OCI-M2 (cell line): ENCODE results near the gene BLOC1S3.

Source experiments
- DNase-seq: peaks from one replicate; lab custom pipeline; 2025; ENCODE audit not compliant: unreplicated experiment; lab: John Stamatoyannopoulos, UW

The BLOC1S3 gene

DNA sequence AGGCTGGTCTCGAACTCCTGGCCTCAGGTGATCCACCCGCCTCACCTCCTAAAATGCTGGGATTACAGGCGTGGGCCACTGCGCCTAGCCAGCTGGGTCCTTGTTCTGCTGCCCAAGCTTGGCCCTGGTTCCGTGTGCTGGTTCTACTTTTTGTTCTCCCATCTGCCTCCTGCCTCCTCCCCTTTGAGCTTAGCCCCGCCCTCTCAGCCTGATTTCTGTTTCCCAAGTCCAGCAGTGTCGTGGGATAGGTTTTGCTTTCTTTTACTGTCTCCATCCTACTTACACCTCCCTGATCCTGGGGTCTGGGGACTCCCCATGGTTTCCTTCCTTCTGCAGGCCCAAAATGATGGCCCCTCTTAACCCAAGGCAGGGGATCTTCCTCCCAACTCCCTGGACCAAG, 2.4 kb downstream of the BLOC1S3 start:
- DNase-seq, result no peak

DNA sequence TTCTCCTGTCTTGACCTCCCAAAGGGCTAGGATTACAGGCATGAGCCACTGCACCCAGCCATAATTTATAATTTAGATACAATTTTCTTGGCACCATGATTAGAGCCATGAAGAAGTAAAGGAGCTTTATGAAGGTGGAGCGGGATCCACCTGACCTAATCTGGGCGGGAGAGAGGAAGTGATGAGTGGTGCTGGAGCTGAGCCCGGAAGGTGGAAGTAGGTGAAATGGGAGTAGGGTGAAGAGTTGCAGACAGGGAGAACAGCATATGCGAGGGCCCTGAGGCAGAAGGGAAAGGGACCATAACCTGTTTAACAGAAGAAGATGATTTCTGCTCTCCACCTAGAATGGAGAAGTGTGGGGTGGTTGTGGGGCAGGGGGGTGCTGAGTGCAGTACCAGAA, 4.2 kb downstream of the BLOC1S3 start:
- no peak for DNase-seq

- DNase-seq, result no peak
These were observed 5.5 kb downstream of the BLOC1S3 start for GRCh38 chr19:45184115-45184514.

- DNase-seq, result no peak
These were observed 8.1 kb downstream of the BLOC1S3 start for GRCh38 chr19:45186509-45187334.

GRCh38 chr19:45187421-45188100, 9.0 kb downstream of the BLOC1S3 start:
- no peak for DNase-seq

GRCh38 chr19:45189971-45190370, 11.4 kb downstream of the BLOC1S3 start:
- no peak for DNase-seq

DNA sequence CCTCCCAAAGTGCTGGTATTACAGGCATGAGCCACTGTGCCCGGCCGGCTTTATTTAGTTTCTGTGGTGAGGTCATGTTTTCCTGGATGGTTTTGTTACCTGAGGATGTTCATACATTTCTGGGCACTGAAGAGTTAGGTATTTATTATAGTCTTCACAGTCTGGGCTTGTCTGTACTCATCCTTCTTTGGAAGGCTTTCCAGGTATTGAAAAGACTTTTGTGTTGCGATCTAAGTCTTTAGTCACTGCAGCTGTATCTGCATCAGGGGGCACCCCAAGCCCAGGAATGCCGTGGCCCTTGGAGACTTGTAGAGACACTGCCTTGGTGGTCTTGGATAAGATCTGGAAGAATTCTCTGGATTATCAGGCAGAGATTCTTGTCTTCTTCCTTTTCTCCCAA, 12.8 kb downstream of the BLOC1S3 start:
- no peak for DNase-seq

DNA sequence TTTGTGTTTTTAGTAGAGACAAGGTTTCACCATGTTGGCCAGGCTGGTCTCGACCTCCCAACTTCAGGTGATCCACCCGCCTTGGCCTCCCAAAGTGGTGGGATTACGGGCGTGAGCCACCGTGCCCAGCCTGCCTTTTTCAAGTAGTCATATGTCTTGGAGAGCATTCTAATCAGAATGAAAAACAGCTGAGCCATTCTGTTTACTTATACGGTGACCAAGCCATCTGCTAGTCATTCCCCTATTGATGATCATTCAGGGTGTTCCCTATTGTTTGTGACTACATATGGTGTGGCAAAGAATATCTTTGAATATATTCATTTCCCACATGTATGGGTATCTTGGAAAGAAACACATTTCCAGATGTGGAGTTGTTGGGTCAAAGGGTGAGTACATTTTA, 17.2 kb downstream of the BLOC1S3 start:
- DNase-seq, result no peak

DNA sequence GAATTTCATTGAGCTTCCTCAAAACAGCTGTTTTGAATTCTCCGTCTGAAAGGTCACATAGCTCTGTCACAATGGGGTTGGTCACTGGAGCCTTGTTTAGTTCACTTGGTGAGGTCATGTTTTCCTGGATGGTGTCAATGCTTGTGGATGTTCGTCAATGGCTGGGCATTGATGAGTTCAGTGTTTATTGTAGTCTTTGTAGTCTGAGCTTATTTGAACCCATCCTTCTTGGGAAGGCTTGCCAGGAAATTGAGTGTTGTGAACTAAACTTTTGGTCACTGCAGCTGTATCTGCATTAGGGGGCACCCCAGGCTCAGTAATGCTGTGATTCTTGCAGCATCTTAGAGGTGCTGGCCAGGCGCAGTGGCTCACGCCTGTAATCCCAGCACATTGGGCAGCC, 22.0 kb downstream of the BLOC1S3 start:
- no peak for DNase-seq

DNA sequence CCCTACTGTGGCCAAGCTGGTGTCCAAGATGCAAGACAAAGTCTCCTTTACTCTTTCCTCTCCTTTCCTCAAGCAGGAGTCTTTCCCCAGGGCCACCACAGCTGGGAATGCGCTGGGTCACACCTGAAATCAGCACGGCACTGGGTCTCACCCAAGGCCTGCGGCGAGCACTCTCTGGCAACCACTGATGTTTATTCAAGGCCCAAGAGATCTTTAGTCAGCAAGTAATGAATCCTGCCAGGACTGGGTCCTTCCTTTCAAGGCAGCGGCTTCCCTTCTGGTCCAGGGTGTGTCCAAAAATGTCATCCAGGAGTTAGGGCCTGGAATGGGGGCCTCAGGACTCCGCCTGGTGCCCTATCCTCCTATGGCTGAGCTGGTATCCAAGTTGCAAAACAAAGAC, 24.1 kb downstream of the BLOC1S3 start:
- DNase-seq, result no peak

DNA sequence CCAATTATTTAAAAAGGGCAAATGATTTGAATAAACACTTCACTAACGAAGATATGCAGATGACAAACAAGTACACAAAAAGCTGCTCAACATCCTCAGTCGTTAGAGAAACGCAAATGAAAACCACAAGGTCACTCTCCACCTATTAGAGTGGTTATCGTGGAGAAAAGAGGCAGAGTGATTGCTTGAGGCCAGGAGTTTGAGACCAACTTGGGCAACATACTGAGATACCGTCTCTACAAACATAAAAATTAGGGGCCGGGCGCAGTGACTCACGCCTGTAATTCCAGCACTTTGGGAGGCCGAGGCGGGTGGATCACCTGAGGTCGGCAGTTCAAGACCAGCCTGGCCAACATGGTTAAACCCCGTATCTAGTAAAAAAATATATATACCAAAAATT, 27.2 kb downstream of the BLOC1S3 start:
- no peak for DNase-seq

DNA sequence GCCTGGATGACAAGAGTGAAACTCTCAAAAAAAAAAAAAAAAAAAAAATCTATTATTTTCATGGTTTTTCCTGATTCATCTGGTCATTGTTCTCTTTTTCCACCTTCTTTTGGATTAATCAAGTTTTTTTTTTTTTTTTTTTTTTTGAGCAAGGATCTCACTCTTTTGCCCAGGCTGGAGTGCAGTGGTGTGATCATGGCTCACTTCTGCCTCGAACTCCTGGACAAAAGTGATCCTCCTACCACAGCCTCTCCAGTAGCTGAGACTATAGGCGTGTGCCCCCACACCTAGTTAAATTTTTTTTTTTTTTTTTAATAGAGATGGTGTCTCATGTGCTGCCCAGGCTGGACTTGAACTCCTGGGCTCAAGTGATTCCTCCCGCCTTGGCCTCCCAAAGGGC, 27.7 kb downstream of the BLOC1S3 start:
- no peak for DNase-seq

DNA sequence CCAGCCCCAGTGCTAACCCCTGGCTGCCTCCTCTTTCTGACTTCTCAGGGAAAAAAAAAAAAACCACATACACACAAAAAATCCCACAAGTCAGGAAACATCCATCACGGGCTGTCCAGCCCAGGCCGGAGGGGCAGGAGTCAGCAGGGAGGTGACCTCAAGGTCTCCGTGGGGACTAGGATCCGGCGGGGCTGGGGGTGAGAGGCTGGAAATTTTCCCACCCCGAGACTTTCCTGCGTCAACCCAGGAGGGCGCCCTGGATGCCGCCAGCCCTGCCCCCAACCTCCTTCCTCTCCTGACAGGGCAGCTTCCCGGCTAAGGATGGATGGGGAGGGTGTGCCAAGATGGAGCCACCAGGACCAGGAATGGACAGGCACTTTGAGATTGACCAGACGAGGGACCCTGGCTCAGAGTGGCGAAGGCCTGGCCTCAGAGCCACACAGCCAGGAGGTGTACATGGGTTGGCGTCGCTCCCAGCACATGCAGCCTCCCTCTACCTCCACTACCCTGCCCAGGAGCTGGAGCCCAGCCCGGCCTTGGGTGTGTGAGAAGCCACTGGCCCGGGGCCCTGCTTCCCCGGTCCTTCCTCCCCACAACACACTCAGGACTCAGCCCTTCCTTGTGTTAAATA, 33.3 kb downstream of the BLOC1S3 start:
- no peak for DNase-seq

- no peak for DNase-seq
These were observed 34.4 kb downstream of the BLOC1S3 start for GRCh38 chr19:45213031-45213430.

- DNase-seq, result no peak
These were observed 37.0 kb downstream of the BLOC1S3 start for GRCh38 chr19:45215391-45216191.

GRCh38 chr19:45216667-45217066, 38.1 kb downstream of the BLOC1S3 start:
- DNase-seq, result no peak

DNA sequence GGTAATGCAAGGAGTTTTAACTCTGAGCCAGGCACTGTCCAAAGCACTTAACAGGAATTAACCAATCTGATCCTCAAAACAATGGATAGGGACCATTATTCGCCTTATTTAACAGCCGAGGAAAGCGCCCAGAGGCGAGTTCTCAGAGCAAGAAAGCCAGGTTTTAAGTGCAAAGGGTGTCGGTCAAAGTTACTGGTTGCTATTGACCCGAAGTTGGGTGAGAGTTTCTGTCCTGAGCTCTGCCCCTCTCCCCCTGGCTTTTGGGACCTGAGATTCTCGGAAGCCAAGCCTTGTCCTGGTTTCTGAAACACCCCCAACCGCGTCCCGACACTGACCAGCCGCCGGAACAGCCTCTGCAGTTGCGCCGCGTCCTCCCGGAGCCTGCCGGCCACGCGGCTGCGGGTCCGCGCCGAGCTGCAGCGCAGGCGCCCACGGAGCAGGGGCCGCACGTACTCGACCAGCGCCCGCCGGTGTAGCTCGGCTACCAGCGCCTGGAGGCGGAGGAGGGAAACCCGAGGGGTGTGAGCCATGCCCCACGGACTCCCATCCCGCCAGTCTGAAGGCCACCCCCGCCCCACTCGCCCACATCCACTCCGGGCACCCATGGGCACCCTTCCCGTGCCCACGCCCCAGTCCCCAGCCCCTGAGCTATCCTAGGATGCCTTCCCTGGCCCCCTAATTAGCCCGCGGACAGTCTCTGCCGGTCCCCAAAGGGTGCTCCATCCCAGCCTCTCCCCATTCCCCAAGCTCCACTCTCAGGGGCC, 38.8 kb downstream of the BLOC1S3 start:
- no peak for DNase-seq

DNA sequence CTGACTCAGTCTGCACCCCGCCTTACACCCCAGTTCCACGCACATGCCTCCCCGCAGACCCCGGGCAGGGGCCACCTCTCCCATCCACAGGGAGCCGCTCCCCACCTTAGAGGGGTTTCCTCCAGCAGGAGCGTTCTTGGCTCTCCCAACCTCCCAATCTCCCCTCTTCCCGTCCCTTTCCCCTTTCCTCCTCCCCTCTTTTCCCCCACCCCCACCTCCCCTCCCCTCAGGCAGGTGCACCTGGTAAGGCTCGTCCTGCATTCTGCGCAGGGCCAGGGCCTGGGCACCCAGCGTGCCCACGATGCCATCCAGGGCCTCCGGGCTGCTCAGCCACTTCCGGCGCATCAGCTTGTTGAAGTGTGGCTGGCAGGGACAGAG, 39.4 kb downstream of the BLOC1S3 start:
- no peak for DNase-seq

DNA sequence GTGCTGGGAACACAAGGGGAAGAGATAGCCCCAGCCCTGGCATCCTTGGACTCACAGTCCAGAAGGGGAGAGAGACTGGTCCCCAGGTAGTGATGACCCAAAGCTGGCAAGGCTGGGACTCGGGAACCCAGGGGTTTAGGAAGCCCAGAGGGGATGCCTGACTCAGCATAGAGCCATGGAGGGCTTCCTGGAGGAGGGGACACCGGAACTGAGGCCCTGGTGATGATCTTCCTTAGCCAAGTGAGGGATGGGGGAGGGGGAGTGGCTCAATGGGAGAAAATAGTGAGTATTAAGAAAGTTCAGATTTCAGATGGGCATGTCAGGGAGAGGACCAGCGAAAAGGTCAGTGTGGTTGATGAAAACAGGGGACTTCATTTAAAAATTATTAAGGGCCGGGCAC, 39.8 kb downstream of the BLOC1S3 start:
- DNase-seq, result no peak

DNA sequence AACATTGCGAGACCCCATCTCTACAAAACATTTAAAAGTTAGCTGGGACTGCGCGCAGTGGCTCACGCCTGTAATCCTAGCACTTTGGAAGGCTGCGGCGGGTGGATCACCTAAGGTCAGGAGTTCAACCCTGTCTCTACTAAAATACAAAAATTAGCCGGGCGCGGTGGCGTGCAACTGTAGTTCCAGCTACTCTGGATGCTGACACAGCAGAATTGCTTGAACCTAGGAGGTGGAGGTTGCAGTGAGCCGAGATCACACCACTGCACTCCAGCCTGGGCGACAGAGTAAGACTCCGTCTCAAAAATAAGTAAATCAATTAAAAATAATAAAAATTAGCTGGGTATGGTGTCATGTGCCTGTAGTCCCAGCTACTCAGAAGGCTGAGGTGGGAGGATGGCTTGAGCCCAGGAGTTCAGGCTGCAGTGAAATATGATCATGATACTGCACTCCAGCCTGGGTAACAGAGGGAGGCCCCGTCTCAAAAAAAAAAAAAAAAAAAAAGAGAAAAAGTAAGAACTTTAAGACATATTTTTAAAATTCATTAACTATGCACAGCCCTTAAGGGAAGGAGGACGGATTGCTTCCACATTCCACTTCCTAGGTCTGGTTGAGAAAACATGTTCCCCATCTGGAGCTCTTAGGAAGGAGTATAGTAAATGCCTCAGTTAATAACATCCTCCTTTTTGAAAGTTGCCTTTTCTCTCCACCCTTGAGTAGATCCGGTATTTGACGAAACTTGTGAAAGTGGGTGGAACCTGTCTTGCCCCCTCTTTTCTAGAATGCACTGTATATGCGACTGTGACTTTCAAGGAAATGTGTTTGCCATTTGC, 40.5 kb downstream of the BLOC1S3 start:
- no peak for DNase-seq
